ENCODE measurements around the gene SLC8A2.

GRCh38 chr19:47486900-47487299, 15.2 kb upstream of the SLC8A2 start:
- TF ChIP-seq CTCF (IDR thresholded peaks at IDR 0.05; ENCODE audit: low read length) (no peak), EZH2 (IDR thresholded peaks at IDR 0.05; ENCODE audit: borderline replicate concordance, low read length) (no peak)
